ELF-1 (cell line): ENCODE measurements around the gene MKRN3.
"Not testable (repeated sequence)": the region's sequence is repeated elsewhere in the genome, so short reads cannot be mapped to it uniquely, and the experiment has no call there.

Experiments
- DNase-seq: peaks from one replicate; pipeline ENCODE4 v3.0.0-alpha.2; 2016; ENCODE audit warnings: low read depth, low spot score

The MKRN3 gene

GRCh38 chr15:23588268-23588667 is 22.8 kb downstream of the MKRN3 start:
- no peak for DNase-seq

- DNase-seq, result no peak
These were observed 23.5 kb downstream of the MKRN3 start for GRCh38 chr15:23589012-23589411.

GRCh38 chr15:23594252-23594770 is 28.8 kb downstream of the MKRN3 start:
- DNase-seq, result no peak

- no peak for DNase-seq
These were observed 29.9 kb downstream of the MKRN3 start for GRCh38 chr15:23595368-23595767.

GRCh38 chr15:23596736-23597135 is 31.3 kb downstream of the MKRN3 start:
- no peak for DNase-seq

- not testable (repeated sequence) for DNase-seq
These were observed 31.8 kb downstream of the MKRN3 start for GRCh38 chr15:23597278-23597677.

GRCh38 chr15:23599053-23599452 is 33.6 kb downstream of the MKRN3 start:
- DNase-seq, result no peak

GRCh38 chr15:23602124-23602523 is 36.6 kb downstream of the MKRN3 start:
- DNase-seq, result no peak

GRCh38 chr15:23606226-23606625 is 40.8 kb downstream of the MKRN3 start:
- no peak for DNase-seq

- DNase-seq, result no peak
These were observed 51.1 kb downstream of the MKRN3 start for GRCh38 chr15:23616536-23616935.
